Measurements from ENCODE around the gene EPX.

- TF ChIP-seq CTCF (conservative IDR thresholded peaks at IDR 0.05) (no peak), ZFX (IDR thresholded peaks at IDR 0.05) (no peak)
Observed at GRCh38 chr17:58227733-58228132, 35.2 kb downstream of the EPX start.

Data from C4-2B (cell line).